HTERT RPE-1 (cell line): ENCODE results near the gene NDST1.

Source experiments
- in situ Hi-C: fragments of 300-500 bp; cut with MboI; formaldehyde crosslinking; loops from 4 replicates; pipeline ENCODE4 v1.14.3; 2020; ENCODE audit warnings: low sequenced_read_pairs

The NDST1 gene

DNA sequence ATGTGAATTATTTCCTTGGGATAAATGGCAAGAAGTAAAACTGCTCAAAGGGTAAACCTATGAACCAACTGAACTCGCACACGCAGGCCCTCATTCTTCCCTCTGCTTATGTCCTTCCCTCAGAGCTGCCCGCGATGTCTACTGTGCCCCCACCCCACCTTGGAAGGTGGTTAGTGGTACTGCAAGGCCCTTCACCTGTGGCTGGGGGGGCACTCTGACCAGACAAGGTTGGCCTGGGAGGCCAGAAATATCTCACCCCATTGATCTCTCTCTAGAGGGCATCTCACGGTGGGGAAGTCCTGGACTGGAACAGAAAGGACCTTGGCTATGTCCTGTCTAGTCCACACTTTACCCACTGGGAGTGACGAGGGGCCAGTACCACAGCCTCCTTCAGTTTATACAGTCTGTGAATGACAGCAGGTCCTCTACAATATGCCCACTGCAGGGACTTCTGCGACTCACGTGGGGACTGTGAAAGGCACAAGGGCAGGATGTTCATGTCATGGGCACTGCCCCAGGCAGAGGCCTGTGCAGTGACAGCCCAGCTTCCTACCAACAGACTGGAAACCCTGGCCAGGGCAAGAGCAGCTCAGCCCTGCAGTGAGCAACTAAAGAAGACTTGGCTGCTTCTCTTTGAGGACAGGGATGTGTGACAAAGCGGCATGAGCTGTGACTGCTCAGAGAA is 75.8 kb downstream of the NDST1 start:
- in situ Hi-C loops, result no loop called here

DNA sequence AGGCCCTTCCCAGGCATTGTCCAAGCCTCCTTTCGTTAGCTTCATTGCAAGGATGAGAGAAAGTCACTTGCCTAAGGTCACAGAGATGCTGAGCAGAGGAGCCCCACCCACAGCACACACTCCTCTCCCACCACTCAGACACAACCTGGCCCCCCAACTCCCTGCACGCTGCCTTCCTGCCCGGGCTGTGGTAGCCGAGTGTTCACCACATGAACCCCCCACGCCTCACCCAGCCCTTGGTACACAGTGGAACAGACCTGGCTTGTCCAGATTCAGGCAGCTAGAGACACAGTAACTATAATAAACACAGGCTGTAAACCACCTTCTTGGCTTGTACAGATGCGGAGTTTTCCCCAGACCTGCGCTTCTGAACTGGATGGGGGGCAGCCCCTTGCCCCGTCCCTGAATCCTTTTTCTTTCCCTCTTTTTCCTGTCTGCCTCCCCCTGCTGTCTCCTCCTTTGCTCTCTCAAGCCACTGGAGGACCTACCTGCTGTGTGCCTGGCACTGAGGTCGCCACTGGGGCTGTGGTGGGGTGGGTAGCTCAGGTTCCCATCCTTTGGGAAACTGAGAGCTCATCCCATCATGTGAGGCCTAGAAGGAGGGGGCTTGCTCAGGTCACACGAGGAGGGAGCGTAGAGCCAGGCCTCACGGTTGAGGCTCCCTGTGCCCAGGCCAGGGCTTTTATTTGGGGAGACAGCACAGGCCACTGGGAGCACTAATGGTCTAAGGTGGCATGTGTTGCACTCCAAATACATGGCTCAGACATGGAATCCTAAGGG is 76.8 kb downstream of the NDST1 start:
- in situ Hi-C loops, result no loop called here

DNA sequence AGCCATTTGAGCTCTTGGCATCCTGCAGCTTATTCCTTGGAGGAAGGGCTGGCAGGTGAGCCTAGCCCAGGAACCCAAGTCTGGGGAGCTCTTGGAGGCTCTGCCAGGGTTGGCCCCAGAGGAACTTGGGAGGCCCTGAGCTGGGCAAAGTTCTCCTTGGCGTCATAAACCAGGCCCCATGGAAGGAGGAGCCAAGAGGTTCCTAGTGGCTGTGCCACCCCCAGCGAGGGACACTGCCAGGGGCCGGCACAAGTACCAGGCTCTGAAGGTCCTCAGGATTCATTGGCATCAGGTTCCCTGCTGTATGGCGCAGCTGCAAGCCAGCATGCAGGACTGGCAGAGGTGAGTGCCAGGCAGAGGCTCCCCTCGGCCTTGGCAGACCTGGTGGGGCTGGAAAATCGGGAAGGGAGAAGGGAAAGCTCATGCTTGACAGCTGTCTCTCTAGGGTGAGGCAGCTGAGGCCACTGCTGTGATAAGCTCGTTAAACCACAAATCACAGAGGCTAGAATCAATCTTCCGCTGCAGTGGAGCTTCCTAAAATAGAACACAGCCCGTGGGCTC is 77.9 kb downstream of the NDST1 start:
- in situ Hi-C loops, result no loop called here

DNA sequence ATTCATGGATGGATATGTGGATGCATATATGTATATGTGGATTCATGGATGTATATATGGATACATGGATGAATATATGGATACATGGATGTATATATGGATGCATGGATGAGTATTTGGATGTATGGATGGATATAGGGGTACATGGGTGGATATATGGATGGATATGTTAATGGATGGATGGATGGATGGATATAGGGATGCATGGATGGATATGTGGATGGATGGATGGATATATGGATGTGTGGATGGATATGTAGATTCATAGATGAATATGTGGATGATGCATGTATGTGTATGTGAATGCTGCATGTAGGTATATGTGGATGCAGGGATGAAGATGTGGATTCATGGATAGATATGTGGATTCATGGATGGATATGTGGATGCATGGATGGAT is 79.1 kb downstream of the NDST1 start:
- in situ Hi-C loops, result no loop called here

DNA sequence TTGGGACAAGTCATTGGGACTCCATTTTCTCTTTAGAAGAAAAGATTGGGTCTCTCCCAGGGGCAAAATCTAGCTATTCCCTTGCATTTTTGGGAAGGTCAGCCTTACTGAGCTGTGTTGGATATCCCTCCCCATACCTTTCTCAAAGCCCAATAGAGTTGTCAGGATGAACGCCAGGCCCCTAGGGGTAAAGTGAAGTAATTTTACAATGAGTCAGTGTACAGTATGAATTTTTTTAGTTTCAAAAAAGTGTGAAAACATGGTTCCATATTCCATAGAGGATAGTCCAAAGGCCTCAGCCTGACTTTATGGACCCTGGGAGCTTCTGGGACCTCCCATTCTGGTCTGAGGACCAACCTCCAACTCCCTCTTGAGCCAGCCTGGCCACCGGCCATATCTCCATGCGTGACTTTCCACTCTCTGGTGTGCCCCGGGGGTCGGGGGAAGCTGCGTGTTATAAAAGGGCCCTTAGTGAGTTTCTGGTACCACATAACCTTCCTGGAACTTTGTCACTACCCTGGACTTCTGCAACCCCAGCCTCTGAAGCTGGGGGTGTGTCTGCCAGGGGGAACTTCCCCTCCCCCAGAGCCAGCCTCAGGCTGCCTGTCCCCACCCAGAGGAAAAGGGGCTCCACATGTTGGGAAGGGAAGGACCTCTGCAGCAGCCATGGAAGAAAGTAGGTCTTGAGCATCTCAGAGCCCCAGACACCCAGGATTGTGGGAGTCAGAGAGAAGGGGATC is 80.1 kb downstream of the NDST1 start:
- in situ Hi-C loops, result no loop called here

DNA sequence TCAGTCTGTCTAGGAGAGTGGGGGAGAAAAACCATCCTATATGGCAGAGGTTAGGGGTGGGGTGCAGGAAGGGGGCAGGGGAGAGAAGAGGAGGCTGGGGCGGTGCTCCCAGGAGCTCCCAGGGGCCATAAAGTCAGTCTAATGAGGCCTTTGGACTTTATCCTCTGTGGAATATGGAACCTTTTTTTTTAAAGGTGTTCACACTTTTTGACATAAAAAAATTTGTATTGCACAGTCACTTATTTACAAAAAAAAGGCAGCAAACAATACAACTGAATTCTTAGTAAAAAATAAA is 80.6 kb downstream of the NDST1 start:
- in situ Hi-C loops, result no loop called here

DNA sequence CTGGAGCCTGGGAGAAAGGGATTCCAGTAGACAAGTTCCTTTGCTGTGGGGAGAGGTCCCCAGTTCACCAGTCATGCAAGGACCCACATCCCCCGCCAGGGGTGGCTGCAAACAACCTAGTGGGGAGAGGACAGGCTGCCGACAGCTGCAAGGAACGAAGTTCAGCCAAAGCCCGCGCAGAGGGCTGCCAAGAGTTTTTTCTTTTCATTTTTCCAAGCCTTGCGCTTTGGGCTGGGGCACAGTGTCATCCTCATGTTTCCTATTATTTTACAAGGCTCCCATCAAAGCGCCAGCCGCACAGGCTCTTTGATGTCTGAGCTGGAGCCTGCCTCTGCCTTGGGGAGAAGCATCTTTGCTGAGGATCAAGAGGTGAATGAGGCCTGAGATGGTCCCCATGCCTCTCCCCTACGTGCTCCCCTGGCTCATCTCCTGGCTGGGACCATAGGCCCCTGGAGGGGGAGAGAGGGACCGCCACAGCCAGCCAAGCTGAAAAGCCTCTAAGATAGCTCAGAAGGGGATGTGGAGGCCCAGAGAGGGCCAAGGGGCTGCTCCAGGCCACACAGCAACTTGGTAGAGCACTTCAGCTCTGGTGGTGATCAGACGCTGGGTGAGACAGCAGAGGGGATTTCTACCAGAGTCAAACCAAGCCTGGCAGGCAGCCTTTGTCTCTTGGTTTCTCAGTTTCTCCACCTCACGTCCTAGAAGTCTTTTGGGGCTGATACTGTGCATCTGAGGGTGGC is 82.1 kb downstream of the NDST1 start:
- in situ Hi-C loops, result no loop called here

DNA sequence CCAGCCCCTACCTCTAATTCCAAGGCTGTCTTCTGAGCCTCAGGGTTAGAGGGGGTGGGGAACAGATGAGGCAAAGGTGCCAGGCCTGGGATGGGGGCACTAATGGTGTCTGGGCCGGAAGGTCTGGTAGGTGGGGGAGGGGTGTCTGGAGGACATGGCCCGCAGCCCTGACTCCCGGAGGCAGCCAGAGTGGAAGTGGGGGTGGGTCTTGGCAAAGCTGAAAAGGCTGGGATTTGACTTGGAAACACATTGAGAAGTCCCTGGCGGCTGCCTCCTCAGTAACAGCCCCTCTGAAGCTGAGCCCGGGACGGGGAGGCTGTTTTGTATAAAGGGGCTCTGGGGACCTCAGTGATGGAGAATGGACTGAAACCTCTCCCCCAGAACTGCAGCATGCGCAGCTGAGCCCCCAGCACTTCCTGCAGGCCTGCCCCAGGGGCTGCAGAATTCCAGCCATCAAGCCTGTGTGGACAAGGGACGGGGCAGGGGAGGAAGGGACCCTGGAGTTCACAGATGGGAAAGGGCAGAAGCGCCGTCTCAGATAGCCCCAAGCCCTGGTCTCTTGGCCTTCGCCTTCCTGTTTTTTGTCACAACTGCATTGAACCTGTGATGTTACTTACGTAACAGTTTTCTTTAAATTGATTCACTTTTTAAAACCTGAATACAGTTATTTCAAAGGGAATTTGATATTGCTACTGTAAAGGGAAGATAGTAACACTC is 83.2 kb downstream of the NDST1 start:
- in situ Hi-C loops, result no loop called here

DNA sequence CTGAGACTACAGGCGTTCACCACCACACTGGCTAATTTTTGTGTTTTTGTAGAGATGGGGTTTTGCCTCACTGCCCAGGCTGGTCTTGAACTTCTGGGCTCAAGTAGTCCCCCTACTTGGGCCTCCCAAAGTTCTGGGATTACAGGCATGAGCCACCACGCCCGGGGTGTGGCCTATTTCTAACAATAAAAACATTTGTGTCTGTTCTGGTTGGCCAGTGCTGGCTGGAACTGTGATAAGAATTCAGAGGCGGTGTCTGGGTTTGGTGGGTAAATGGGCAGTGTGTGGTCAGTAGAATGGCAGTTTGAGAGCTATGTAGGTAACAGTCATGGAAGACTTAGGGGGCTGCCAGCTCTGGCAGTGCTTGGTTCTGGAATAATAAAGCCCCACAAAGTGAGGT is 85.7 kb downstream of the NDST1 start:
- in situ Hi-C loops, result no loop called here

DNA sequence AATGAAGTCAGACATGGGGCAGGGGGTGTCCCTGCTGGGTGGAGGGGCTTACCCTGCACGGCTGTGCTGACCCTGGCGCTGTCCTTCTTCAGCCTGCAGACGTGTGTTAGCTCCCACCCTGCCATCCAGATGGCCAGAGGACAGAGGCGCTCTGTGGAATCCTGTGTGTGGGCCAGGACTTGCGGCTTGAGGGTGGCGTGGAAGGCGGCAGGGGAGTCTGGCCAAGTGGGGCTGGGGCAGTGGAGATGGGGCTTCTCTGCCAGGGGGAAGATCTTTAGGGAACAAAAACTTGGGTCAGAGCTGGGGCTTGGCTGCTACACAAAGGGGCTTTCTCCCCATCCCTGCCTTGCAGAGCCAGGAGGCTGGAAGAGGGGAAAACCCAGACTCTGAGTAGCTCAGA is 86.1 kb downstream of the NDST1 start:
- in situ Hi-C loops, result no loop called here

DNA sequence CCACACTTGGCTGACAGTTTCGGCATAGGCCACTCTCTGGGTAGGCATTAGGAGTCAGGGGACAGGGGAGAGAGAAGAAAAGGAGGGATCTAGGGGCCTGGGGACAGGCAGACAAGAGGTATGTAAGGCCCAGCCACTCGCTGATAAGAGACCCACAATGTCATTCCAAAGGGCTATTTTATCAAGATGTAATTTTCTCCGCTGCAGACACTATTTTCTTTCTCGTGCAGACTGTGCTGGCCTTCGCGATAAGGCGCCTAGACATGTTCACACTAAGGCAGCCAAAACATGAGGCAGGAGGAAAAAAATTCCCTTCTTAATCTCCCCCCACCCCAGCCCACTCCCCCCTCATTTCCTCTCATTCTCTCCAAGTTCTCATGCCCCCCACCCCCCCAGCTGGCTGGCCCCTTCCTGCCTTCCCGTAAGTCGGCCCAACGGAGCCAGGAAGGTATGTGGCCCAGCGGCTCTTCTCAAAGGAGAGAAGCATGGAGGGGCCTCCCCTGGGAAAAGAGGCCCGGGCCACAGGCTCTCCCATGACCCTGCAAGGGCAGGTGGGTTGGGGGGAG is 87.6 kb downstream of the NDST1 start:
- in situ Hi-C loops, result no loop called here

DNA sequence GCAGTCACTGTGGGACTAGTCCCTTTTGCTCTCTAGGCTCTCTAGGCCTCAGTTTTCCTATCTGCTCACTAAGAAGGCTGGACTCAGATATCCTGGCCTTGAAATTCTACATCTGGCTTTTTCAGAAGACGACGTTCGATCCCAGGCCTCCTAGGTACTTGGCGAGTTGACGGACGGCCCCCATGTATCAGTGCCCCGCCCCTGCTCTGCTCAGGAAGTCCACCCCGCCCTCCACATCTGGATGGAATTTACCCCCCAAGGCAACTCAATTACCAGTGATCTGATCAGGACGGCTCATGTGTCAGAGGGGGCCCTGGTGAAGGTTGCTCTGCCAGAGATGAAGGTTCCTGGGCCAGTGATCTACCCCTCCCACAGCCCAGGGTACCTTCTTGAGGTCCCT is 88.4 kb downstream of the NDST1 start:
- in situ Hi-C loops, result no loop called here

DNA sequence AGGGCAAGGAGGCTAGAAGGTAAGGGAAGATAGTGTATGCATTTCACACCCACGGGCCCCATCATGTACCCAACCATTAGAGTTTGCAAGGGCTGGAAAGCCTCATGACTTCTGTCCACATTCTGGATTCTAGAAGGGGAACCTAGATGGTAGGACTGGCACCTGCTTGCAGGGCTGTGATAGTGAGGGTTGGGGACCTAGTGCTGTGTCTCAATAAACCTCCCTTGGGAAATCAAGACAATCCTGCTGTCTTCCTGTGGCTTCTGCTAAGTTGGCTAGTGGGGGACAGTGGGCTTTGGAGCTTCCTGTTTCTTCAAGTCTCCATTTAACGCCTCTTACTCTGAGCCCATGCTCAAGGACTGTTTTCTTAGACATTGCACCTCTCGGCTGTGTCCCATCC is 88.9 kb downstream of the NDST1 start:
- in situ Hi-C loops, result no loop called here

DNA sequence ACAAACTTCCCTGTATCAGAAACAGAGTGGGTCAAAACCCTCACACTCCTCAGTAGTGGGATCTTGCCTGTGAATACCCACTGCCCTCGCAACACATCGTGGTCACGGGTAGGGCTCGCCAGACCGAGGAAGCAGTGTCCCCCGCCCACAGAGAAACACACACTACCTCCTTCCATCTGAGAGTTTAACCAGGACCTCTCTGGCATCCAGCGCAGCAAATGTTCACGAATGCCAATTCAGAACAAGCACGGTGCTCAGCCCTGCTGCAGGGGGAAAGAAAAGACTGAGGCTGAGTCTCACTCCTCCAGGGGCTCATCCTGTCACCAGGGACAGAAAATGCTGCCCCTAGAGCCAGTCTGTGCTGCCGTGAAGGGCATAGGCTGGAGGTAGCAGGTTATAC is 90.1 kb downstream of the NDST1 start:
- in situ Hi-C loops, result no loop called here

DNA sequence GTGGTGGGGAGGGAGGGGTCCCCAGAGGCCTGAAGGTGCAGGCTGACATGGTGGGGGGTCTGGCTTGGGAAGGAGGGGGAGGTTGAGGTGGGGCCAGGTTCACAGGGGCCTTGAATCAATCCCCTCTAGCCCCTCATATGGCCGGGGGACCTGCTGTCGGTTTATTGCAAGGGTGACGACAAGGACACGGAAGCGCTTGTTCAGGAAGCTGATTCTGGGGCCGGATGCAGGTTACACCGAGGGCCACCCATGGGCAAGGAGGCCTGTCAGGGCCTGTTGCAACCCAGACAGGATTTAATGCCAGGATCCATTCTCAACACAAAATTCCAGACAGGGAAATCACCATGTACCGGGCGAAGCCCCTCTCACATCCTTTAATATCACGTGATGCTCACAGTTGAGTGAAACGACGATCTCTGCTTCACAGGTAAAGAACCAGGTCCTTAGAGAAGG is 90.9 kb downstream of the NDST1 start:
- in situ Hi-C loops, result no loop called here

DNA sequence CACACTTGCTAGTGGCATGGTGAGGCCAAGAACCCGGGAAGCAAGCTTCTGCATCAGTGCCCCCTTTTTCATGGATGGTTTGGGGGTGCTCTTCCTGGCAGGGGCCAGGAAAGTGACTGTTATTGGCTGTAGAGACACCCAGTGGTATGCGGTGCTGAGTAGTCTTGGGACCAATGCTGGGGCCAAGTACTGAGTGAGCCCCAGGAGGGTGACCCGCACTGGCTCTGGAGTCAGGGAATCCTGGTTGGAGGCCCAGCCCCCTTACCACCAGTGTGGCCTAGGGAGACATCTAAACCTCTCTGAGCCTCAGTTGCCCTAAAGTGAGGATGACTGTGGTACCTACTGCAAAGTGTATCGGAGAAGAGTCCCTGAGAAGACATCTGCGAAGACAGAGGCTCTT is 91.3 kb downstream of the NDST1 start:
- in situ Hi-C loops, result no loop called here

DNA sequence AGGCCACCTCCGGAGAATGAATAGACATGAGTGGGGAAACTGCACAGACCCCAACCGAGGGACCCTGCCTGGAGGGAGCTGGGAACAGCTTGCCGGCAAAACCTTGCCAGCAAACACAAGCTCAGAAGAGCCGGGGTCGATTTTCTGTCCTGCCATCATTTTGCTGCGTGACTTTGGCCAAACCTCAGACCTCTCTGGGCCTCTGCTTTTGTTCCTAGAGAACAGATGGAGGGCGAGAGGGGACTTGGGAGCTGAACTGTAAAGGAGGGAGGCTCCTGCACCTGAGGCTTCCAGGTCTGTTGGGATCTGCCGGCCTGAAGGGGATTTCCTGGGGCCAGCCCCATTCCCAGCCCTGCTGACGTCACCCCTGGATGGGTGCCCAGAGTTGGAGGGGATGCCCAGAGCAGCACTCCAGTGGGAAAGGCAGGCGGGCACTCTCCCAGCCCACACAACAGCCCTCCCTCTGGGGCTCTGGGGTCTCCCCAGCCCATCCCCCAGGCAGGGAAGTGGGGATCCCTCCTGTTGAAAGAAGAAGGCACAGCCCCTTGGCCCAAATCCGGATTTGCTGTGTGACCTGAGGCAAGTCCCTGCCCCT is 92.1 kb downstream of the NDST1 start:
- in situ Hi-C loops, result no loop called here

DNA sequence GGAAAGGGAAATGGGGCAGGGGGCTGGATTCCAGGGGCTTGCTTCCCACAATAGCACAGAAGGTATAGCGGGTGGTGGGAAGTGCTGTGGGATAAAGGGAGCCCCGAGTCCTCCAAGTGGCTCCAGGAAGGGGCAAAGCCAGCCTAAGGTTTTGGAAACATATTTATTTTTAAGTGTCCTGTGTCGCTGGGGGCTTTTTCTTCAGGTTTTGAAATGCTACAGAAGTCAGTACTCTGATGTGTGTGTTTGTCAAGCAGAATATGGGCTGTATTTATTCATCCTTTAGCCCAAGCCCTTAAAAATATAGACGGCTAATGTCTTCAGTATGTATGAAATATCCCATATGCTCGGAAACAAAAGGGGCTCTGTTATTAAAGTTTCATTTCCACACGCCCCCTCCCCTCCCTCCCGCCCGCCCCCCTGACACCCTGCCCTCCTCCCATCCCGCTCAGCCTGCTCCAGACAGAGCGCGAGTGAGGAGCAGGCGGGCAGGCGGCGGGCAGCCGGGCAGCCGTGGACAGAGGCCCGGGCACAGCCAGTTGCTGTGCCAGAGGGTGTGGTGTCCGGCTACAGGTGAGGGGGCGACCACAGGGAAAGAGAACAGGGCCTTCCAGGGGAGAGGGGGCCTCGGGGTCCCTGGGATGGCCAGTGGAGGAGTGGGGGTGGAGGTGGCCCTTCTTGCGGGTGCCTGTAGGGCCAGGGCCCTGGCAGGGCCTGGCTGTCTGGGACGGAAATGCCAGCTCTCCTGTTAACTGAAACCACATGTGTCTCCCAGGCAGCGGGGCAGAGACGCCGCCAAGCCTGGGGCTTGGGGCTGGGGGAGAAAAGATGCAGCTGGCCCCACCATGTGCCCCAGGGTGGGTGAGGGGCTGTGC is 92.9 kb downstream of the NDST1 start:
- in situ Hi-C loops, result no loop called here
